GM21526 (cell line): ENCODE results near the gene DR1.
"Not testable (repeated sequence)": the region's sequence is repeated elsewhere in the genome, so short reads cannot be mapped to it uniquely, and the experiment has no call there.

Experiments used
- ATAC-seq: cut with Tn5 transposase; IDR thresholded peaks from one replicate; pipeline ENCODE4 v1.9.1; 2021; ENCODE audit warnings: moderate library complexity; ENCODE audit not compliant: unreplicated experiment, low FRiP score

DR1 gene

GRCh38 chr1:93339171-93339697, 6.5 kb upstream of the DR1 start:
- no peak for ATAC-seq

- no peak for ATAC-seq
Measured at GRCh38 chr1:93340090-93340489, 5.6 kb upstream of the DR1 start.

- ATAC-seq = no peak
Measured at GRCh38 chr1:93344484-93344883, 1.2 kb upstream of the DR1 start.

- ATAC-seq = peak; percentile 1
Measured at GRCh38 chr1:93344886-93345632, 648 bp upstream of the DR1 start.

GRCh38 chr1:93346421-93346993, 800 bp downstream of the DR1 start:
- peak; percentile 34 for ATAC-seq

- no peak for ATAC-seq
Measured at GRCh38 chr1:93347334-93347899, 1.7 kb downstream of the DR1 start.

- ATAC-seq = no peak
Measured at GRCh38 chr1:93348104-93348728, 2.5 kb downstream of the DR1 start.

- no peak for ATAC-seq
Measured at GRCh38 chr1:93349231-93350135, 3.8 kb downstream of the DR1 start.

GRCh38 chr1:93350322-93350721, 4.6 kb downstream of the DR1 start:
- ATAC-seq = no peak

- no peak for ATAC-seq
Measured at GRCh38 chr1:93350875-93351274, 5.2 kb downstream of the DR1 start.

GRCh38 chr1:93351346-93351745, 5.6 kb downstream of the DR1 start:
- ATAC-seq = not testable (repeated sequence)

- no peak for ATAC-seq
Measured at GRCh38 chr1:93352376-93352775, 6.7 kb downstream of the DR1 start.

GRCh38 chr1:93353286-93353685, 7.6 kb downstream of the DR1 start:
- no peak for ATAC-seq

GRCh38 chr1:93354749-93355148, 9.0 kb downstream of the DR1 start:
- no peak for ATAC-seq

- no peak for ATAC-seq
Measured at GRCh38 chr1:93357242-93357641, 11.5 kb downstream of the DR1 start.

- no peak for ATAC-seq
Measured at GRCh38 chr1:93358293-93358692, 12.6 kb downstream of the DR1 start.

GRCh38 chr1:93360111-93360510, 14.4 kb downstream of the DR1 start:
- ATAC-seq = no peak

- no peak for ATAC-seq
Measured at GRCh38 chr1:93362237-93362636, 16.5 kb downstream of the DR1 start.

- no peak for ATAC-seq
Measured at GRCh38 chr1:93365813-93366212, 20.1 kb downstream of the DR1 start.

GRCh38 chr1:93369734-93370133, 24.0 kb downstream of the DR1 start:
- ATAC-seq = no peak
